Gastrocnemius medialis (tissue), 4 donors: ENCODE data around the gene COL25A1.

Source experiments
- CTCF ChIP-seq, 5 experiments: fragments of 450-650 bp in 3 of 5; fragments of 200-600 bp in 2 of 5; sonication (generic) in 2 of 5; IDR thresholded peaks in 4 of 5; conservative IDR thresholded peaks in 1 of 5; 1 replicate in 4 of 5; 2 replicates in 1 of 5; pipeline ENCODE4 v1.5.1; 2016 to 2019; ENCODE audit warnings: antibody characterized with exemption in 5 of 5, mild to moderate bottlenecking in 3 of 5, moderate library complexity in 3 of 5
- POLR2A ChIP-seq, 2 donors: fragments of 450-650 bp; IDR thresholded peaks; one replicate each; pipeline ENCODE4 v1.6.1; 2017; ENCODE audit warnings: antibody characterized with exemption in 2 of 2, mild to moderate bottlenecking in 2 of 2, moderate library complexity in 2 of 2

GRCh38 chr4:109149836-109150235, 152.6 kb downstream of the COL25A1 start:
- TF ChIP-seq POLR2A (IDR thresholded peaks at IDR 0.05) (no peak), CTCF (IDR thresholded peaks at IDR 0.05 in 4 of 5, conservative IDR thresholded peaks at IDR 0.05 in 1 of 5) (no peak)
